ENCODE measurements around the gene INAFM2.

GRCh38 chr15:40300367-40300766 is 23.1 kb upstream of the INAFM2 start:
- TF ChIP-seq CTCF (IDR thresholded peaks at IDR 0.05) = no peak
- TF ChIP-seq RAD21 (conservative IDR thresholded peaks at IDR 0.05 in 1 of 2, IDR thresholded peaks at IDR 0.05 in 1 of 2) = no peak
- TF ChIP-seq MAX (IDR thresholded peaks at IDR 0.05) = no peak
- no peak for TF ChIP-seq EP300 (IDR thresholded peaks at IDR 0.05)
- no peak for TF ChIP-seq REST (IDR thresholded peaks at IDR 0.05)
- no peak for TF ChIP-seq PHF8 (IDR thresholded peaks at IDR 0.05; ENCODE audit: borderline replicate concordance, low read depth)
- TF ChIP-seq CBX2 (IDR thresholded peaks at IDR 0.05; ENCODE audit: borderline replicate concordance, low read depth) = no peak
- TF ChIP-seq POLR2A (IDR thresholded peaks at IDR 0.05; ENCODE audit: low read length) = no peak
- TF ChIP-seq PBX3 (IDR thresholded peaks at IDR 0.05) = no peak
- no peak for TF ChIP-seq RFX5 (IDR thresholded peaks at IDR 0.05)
- TF ChIP-seq BCL3 (IDR thresholded peaks at IDR 0.05) = no peak
